PC-3 (cell line): ENCODE measurements around the gene P3H2.

Experiments
- EZH2 ChIP-seq: fragments of 300-600 bp; sonication (generic); IDR thresholded peaks from one replicate; pipeline ENCODE4 v1.6.1; 2017; ENCODE audit warnings: antibody characterized with exemption, mild to moderate bottlenecking, low read length; ENCODE audit not compliant: unreplicated experiment
- TF ChIP-seq, protein P1 (sequence below): fragments of 300-600 bp; sonication (generic); conservative IDR thresholded peaks from 2 replicates; pipeline ENCODE4 v1.5.1; 2017; ENCODE audit warnings: antibody characterized with exemption, low read depth, mild to moderate bottlenecking, low read length

DNA sequence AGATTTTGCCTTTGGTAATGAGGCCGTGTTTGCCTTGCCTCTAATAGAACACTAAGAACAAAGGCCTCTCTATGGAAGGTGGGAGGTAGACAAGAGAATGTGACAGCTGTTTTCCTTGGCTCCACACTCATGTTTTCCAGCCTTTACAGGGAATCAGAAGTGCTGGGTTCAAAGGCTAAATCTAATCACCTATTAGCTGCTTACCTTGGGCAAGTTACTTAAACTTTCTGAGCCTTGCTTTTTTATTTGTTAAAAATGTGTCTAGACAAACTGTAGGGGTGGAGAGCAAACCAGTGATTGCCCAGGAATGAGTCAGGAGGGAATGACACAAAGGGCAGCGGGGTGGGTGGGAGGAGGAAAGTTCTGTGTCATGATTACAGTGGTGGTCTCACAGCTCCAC, 179.0 kb downstream of the P3H2 start:
- TF ChIP-seq, protein P1, sequence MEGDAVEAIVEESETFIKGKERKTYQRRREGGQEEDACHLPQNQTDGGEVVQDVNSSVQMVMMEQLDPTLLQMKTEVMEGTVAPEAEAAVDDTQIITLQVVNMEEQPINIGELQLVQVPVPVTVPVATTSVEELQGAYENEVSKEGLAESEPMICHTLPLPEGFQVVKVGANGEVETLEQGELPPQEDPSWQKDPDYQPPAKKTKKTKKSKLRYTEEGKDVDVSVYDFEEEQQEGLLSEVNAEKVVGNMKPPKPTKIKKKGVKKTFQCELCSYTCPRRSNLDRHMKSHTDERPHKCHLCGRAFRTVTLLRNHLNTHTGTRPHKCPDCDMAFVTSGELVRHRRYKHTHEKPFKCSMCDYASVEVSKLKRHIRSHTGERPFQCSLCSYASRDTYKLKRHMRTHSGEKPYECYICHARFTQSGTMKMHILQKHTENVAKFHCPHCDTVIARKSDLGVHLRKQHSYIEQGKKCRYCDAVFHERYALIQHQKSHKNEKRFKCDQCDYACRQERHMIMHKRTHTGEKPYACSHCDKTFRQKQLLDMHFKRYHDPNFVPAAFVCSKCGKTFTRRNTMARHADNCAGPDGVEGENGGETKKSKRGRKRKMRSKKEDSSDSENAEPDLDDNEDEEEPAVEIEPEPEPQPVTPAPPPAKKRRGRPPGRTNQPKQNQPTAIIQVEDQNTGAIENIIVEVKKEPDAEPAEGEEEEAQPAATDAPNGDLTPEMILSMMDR: no peak
- TF ChIP-seq EZH2: no peak
